ENCODE measurements around the gene POLE. TPM values are rescaled to one million over a fixed set of nuclear protein-coding genes. Genes with fewer than 3 reads are reported as not detected.

Gene POLE
- total RNA-seq, 4 donors from 2014 or later: 58.3 to 198 (median 84.3) TPM

GRCh38 chr12:132639956-132640520, 47.1 kb downstream of the POLE start:
- Histone ChIP-seq H3K27me3 (no peaks in the 10 kb centered on the region), H3K36me3 (peaks cover 0 to 65% (median 0%) of the 10 kb centered on the region in 3 donors), H3K9me3 (no peaks in the 10 kb centered on the region), H3K27ac (no peak overlapping the region), H3K4me3 (no peak overlapping the region), H3K4me1 (no peaks in the 10 kb centered on the region)
- DNase-seq: no peak
- no peak for TF ChIP-seq CTCF (IDR thresholded peaks at IDR 0.05)
- no peak for TF ChIP-seq POLR2A (IDR thresholded peaks at IDR 0.05)

GRCh38 chr12:132638541-132639408, 48.4 kb downstream of the POLE start:
- DNase-seq: no peak
- Histone ChIP-seq H3K4me3 (no peak overlapping the region), H3K9me3 (no peaks in the 10 kb centered on the region), H3K36me3 (peaks cover 0 to 75% (median 0%) of the 10 kb centered on the region in 3 donors), H3K27me3 (no peaks in the 10 kb centered on the region), H3K4me1 (no peaks in the 10 kb centered on the region), H3K27ac (no peak overlapping the region)
- TF ChIP-seq CTCF (IDR thresholded peaks at IDR 0.05) (peak in 5 of 6 experiments; percentile 12 to 59 (median 57)), POLR2A (IDR thresholded peaks at IDR 0.05) (no peak)

- Histone ChIP-seq H3K36me3 (peaks cover 0 to 72% (median 0%) of the 10 kb centered on the region in 3 donors), H3K9me3 (no peaks in the 10 kb centered on the region), H3K4me3 (no peak overlapping the region), H3K4me1 (no peaks in the 10 kb centered on the region), H3K27me3 (no peaks in the 10 kb centered on the region), H3K27ac (no peak overlapping the region)
- TF ChIP-seq CTCF (IDR thresholded peaks at IDR 0.05) (no peak), POLR2A (IDR thresholded peaks at IDR 0.05) (no peak)
- DNase-seq: no peak
These were observed 49.3 kb downstream of the POLE start for GRCh38 chr12:132637811-132638210.

- H3K36me3 ChIP-seq: peaks cover 0 to 79% (median 0%) of the 10 kb centered on the region in 3 donors
- no peaks in the 10 kb centered on the region for H3K9me3 ChIP-seq
- no peak for DNase-seq
- TF ChIP-seq CTCF (IDR thresholded peaks at IDR 0.05) (no peak), POLR2A (IDR thresholded peaks at IDR 0.05) (no peak)
- no peaks in the 10 kb centered on the region for H3K27me3 ChIP-seq
- H3K27ac ChIP-seq: no peak overlapping the region
- no peaks in the 10 kb centered on the region for H3K4me1 ChIP-seq
- no peak overlapping the region for H3K4me3 ChIP-seq
These were observed 51.8 kb downstream of the POLE start for GRCh38 chr12:132635076-132635955.

GRCh38 chr12:132634411-132634990, 52.6 kb downstream of the POLE start:
- peaks cover 0 to 80% (median 0%) of the 10 kb centered on the region in 3 donors for H3K36me3 ChIP-seq

More at GRCh38 chr12:132634411-132634990, 52.6 kb downstream of the POLE start:
- no peak overlapping the region for H3K4me3 ChIP-seq
- no peaks in the 10 kb centered on the region for H3K9me3 ChIP-seq
- no peak overlapping the region for H3K27ac ChIP-seq
- no peak for TF ChIP-seq POLR2A (IDR thresholded peaks at IDR 0.05)
- no peak for TF ChIP-seq CTCF (IDR thresholded peaks at IDR 0.05)
- H3K27me3 ChIP-seq: no peaks in the 10 kb centered on the region
- no peak for DNase-seq
- H3K4me1 ChIP-seq: no peaks in the 10 kb centered on the region

All from Peyer's patch (tissue), 4 donors.